DMS114 treated with DMSO at 0.1 percent for 48 hours (cell line): ENCODE measurements around the gene ITGB2.

ENCODE experiments used
- DNase-seq: peaks from one replicate; lab custom pipeline; 2025; ENCODE audit not compliant: unreplicated experiment; lab: John Stamatoyannopoulos, UW

Gene ITGB2

GRCh38 chr21:44850905-44851657 lies 69.6 kb downstream of the ITGB2 start:
- DNase-seq = no peak

- no peak for DNase-seq
Measured at GRCh38 chr21:44850208-44850800, 70.4 kb downstream of the ITGB2 start.

GRCh38 chr21:44849616-44850130 lies 71.0 kb downstream of the ITGB2 start:
- no peak for DNase-seq

- DNase-seq = no peak
Measured at GRCh38 chr21:44848821-44849521, 71.7 kb downstream of the ITGB2 start.

GRCh38 chr21:44847261-44848056 lies 73.2 kb downstream of the ITGB2 start:
- DNase-seq = no peak

GRCh38 chr21:44846485-44847260 lies 74.0 kb downstream of the ITGB2 start:
- DNase-seq = no peak

GRCh38 chr21:44846224-44846484 lies 74.5 kb downstream of the ITGB2 start:
- no peak for DNase-seq

- DNase-seq = no peak
Measured at GRCh38 chr21:44845418-44846223, 75.1 kb downstream of the ITGB2 start.

- no peak for DNase-seq
Measured at GRCh38 chr21:44844256-44844655, 76.4 kb downstream of the ITGB2 start.

GRCh38 chr21:44842721-44843445 lies 77.8 kb downstream of the ITGB2 start:
- no peak for DNase-seq

GRCh38 chr21:44842087-44842486 lies 78.6 kb downstream of the ITGB2 start:
- no peak for DNase-seq

- no peak for DNase-seq
Measured at GRCh38 chr21:44840771-44841170, 79.9 kb downstream of the ITGB2 start.

- DNase-seq = no peak
Measured at GRCh38 chr21:44838951-44839350, 81.7 kb downstream of the ITGB2 start.

- DNase-seq = no peak
Measured at GRCh38 chr21:44838039-44838895, 82.4 kb downstream of the ITGB2 start.

GRCh38 chr21:44837537-44837936 lies 83.2 kb downstream of the ITGB2 start:
- DNase-seq = no peak

GRCh38 chr21:44836666-44837471 lies 83.8 kb downstream of the ITGB2 start:
- DNase-seq = no peak

GRCh38 chr21:44836349-44836665 lies 84.4 kb downstream of the ITGB2 start:
- no peak for DNase-seq
